GM21619 (cell line): ENCODE measurements around the gene MRPL9.

ENCODE experiments used
- ATAC-seq: cut with Tn5 transposase; IDR thresholded peaks from one replicate; pipeline ENCODE4 v1.9.1; 2021; ENCODE audit not compliant: unreplicated experiment

MRPL9 gene

GRCh38 chr1:151762941-151763921, at the start of gene MRPL9:
Gene MRPL9, minus strand, starts transcription at chr1:151763496. Its CDS starts 17 bp downstream, at chr1:151763479.
- ATAC-seq, result peak; percentile 98

- no peak for ATAC-seq
These were observed 47.9 kb upstream of the MRPL9 start for GRCh38 chr1:151811181-151811580.

GRCh38 chr1:151809985-151810556, 46.8 kb upstream of the MRPL9 start:
- no peak for ATAC-seq

GRCh38 chr1:151809290-151809984, 46.1 kb upstream of the MRPL9 start:
- no peak for ATAC-seq

GRCh38 chr1:151807766-151808165, 44.5 kb upstream of the MRPL9 start:
- ATAC-seq, result no peak

GRCh38 chr1:151807131-151807530, 43.8 kb upstream of the MRPL9 start:
- ATAC-seq, result no peak

- no peak for ATAC-seq
These were observed 42.9 kb upstream of the MRPL9 start for GRCh38 chr1:151806170-151806569.

GRCh38 chr1:151805066-151805820, 41.9 kb upstream of the MRPL9 start, which contains the start of gene LINGO4:
Gene LINGO4, minus strand, starts transcription at chr1:151805419. Its CDS starts 2,715 bp downstream, at chr1:151802704.
- no peak for ATAC-seq

- ATAC-seq, result no peak
These were observed 40.6 kb upstream of the MRPL9 start for GRCh38 chr1:151803915-151804314.

- ATAC-seq, result no peak
These were observed 39.9 kb upstream of the MRPL9 start for GRCh38 chr1:151803164-151803563.

GRCh38 chr1:151802372-151802771, 39.1 kb upstream of the MRPL9 start:
- no peak for ATAC-seq

- no peak for ATAC-seq
These were observed 38.5 kb upstream of the MRPL9 start for GRCh38 chr1:151801846-151802245.

GRCh38 chr1:151801310-151801820, 38.1 kb upstream of the MRPL9 start:
- no peak for ATAC-seq

- no peak for ATAC-seq
These were observed 37.5 kb upstream of the MRPL9 start for GRCh38 chr1:151800830-151801229.

- ATAC-seq, result no peak
These were observed 36.1 kb upstream of the MRPL9 start for GRCh38 chr1:151799179-151800022.

- ATAC-seq, result no peak
These were observed 35.3 kb upstream of the MRPL9 start for GRCh38 chr1:151798571-151798970.

GRCh38 chr1:151790940-151791651, 27.8 kb upstream of the MRPL9 start:
- ATAC-seq, result peak; percentile 1

- ATAC-seq, result peak; percentile 97
These were observed 27.0 kb upstream of the MRPL9 start, which contains the start of gene TDRKH for GRCh38 chr1:151790071-151790939. Gene TDRKH, minus strand, starts transcription at chr1:151790500. Its CDS starts 7,478 bp downstream, at chr1:151783022.
